Ramos (cell line): ENCODE results near the gene IER5.

Source experiments
- in situ Hi-C: fragments of 300-500 bp; cut with MboI; formaldehyde crosslinking; loops from one replicate; pipeline ENCODE4 v1.14.3; 2022; ENCODE audit warnings: low sequenced_read_pairs; ENCODE audit not compliant: unreplicated experiment

IER5 gene

DNA sequence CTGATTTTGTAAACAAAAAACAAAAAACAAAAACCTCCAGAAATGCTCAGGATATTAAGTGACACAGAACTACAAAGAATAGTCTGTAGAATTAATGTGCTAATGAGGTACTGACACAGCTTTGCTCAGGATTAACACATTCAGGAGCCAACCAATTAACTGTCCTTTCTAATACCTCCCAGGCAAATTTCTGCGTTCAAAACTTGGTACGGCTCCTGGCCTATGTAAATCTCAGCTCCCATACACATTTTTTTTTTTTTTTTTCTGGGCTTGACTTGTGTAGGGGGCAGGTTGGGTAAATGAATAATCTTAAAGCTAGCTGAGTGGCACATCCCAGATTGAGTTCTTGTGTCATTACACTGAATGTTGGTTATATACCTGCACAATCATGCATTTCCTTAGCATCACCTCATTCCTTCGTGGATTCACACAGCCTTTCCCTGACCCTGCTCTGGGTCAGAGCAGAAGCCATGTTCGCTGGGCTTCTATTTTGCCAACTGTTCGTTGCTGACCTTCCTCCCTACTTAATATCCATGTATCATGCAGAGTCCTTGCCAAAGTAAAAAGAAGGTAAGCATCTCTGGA, 12.6 kb upstream of the IER5 start:
- in situ Hi-C loops = no loop called here

GRCh38 chr1:181076852-181077251, 11.6 kb upstream of the IER5 start:
- in situ Hi-C loops = no loop called here

DNA sequence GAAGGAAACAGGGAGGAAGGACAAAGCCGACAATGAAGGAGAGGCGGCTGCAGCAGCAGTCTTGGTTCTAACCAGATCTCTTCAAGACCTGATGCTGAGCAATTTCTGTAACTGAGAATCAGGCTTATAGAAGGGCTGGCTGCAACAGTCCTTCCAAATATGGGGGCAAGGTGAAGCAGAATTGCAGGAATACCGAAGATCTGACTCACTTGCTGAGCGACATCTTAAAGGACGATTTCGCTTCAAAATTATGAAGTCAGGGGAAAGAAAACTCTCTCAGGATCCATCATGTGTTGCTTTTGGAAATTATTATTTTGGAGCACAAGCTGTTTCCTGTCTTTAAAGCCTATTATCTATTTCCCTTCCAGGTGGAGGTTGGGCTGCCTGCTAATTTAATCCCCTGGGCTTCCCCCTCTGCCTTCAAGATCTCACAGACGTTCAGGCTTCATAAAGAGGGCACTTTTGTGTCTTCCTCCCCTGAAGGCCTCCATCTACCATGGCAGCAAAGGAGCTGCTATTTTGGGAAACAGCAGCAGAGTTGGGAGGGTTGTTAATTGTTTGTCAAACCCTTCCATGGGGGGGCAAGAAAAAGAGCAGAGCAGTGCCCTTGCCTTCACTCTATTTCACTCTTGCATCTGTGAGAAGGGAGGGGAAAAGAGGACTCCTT, 10.8 kb upstream of the IER5 start:
- in situ Hi-C loops = no loop called here

GRCh38 chr1:181079382-181079781, 9.1 kb upstream of the IER5 start:
- in situ Hi-C loops = no loop called here

DNA sequence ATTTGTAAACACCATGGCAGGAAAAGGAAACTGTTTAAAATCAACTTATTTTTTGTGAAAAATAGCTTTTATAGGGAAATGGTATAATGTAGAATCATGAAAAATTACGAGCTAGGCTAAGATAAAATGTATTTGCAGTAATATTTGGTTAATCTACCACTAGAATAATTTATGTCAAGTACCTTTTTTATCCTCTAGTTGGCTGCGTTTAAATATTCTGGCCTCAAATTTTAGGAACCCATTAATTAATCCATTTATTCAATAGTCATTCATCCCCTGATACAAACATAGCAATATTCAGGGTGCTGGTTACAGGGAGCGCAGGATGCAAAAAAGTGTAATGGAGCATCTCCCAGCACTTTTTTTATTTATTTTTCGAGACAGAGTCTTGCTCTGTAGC, 8.6 kb upstream of the IER5 start:
- in situ Hi-C loops = no loop called here

DNA sequence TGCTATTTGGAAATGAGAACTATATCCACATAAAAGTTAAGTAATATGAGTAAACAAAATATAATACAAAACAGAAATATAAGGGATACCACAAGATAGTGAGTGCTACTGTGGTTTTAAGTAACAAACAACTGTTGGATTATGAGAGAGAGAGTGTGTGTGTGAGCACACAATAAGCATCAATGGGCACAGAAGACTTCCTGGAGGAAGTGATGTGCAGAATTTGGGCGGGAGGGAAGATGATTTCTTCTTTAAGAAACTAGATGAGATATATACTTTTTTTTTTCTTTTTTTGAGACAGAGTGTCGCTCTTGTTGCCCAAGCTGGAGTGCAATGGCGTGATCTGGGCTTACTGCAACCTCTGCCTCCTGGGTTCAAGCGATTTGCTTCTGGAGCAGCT, 7.9 kb upstream of the IER5 start:
- in situ Hi-C loops = no loop called here

- in situ Hi-C loops = no loop called here
Observed at GRCh38 chr1:181081395-181081794, 7.1 kb upstream of the IER5 start.

- in situ Hi-C loops = no loop called here
Observed at GRCh38 chr1:181083842-181084605, 4.5 kb upstream of the IER5 start.

DNA sequence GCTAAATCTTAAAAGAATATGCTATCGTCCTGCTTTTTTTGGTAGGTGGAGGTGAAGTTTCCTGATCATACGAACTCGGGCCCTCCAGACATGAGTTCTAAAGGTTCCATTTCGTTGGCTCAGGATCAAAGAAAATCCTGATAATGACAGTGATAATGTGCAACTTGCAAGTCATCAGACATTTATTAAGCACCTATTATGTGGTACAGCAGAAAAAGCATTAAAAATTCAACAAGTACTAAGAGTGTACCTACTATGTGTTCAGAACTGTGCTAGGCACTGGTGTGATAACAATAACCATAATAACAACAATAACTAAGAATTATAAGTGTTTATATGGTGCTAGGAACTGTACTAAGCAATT, 3.9 kb upstream of the IER5 start:
- in situ Hi-C loops = no loop called here

- in situ Hi-C loops = no loop called here
Observed at GRCh38 chr1:181086091-181086490, 2.4 kb upstream of the IER5 start.

- in situ Hi-C loops = no loop called here
Observed at GRCh38 chr1:181086926-181087325, 1.6 kb upstream of the IER5 start.

DNA sequence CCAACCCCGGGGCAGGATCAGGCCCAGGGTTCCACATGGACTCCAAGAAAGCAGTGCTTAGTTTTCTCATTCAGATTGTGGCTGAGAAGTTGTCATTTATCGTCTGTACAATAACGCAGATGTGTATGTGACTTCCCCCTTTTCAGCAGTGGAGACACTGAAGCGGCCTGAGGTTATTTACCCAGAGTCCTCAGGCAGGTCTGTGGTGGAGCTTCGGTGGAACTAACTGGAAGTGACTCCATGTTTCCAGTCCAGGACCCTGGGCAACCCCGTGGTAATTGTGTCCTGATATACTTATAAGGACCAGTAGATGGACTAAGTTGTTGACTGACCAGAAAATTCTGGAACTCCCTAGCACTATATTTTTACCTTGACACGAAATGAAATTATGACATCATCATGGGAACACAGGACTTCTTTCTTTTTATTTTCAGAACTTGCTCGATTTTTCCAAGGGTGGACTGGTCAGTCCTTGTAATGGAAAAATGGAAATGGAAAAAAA, 1.0 kb upstream of the IER5 start:
- in situ Hi-C loops = no loop called here

DNA sequence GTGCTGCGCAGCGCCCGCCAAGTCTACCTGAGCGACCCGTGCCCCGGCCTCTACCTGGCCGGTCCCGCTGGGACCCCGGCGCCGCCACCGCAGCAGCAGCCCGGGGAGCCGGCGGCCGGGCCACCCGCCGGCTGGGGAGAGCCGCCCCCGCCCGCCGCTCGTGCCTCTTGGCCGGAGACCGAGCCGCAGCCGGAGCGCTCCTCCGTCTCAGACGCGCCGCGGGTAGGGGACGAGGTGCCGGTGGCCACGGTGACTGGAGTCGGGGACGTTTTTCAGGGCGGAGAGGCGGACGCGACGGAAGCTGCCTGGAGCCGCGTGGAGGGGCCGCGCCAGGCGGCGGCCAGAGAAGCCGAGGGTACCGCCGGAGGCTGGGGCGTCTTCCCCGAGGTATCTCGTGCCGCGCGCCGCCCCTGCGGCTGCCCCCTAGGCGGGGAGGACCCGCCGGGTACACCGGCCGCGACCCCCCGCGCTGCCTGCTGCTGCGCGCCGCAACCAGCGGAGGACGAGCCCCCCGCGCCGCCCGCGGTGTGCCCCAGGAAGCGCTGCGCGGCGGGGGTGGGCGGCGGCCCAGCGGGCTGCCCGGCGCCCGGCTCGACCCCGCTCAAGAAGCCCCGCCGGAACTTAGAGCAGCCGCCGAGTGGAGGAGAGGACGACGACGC, 646 bp downstream of the IER5 start:
- in situ Hi-C loops = no loop called here

DNA sequence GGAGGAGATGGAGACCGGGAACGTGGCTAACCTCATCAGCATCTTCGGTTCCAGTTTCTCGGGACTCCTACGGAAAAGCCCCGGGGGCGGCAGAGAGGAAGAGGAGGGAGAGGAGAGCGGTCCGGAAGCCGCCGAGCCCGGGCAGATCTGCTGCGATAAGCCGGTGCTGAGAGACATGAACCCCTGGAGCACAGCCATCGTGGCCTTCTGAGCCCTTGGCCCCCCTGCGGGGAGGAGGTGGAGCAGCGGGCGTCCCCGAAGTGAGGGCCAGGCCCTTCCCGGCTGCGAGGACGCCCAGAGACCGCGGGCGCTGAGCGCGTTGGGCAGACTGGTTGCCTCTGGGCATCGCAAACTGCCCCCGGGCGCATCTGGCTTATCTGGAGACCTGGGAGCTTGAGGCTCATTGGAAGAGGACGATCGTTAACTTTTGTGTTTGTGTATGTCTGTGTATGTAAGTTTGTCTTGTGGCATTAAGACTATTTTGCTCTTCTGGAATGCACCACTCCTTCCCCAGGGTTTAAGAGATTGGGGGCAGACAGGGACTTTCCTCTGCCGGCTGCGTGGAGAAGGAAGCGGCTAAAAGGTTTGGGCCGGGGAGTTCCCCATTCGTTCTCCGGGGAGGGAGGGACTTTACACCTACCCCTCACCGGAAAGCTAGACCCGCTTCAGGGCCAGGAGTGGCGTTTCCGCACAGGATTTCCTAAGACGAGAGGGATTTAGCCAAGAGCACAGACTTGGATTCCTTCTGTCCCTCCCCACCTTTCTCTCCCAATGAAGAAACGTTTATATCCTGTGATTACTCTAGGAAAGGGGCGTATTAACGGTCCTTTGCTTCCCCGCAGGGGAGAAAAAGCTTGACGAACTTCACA, 1.4 kb downstream of the IER5 start:
- in situ Hi-C loops = no loop called here

- in situ Hi-C loops = no loop called here
Observed at GRCh38 chr1:181090641-181091126, 2.2 kb downstream of the IER5 start.

DNA sequence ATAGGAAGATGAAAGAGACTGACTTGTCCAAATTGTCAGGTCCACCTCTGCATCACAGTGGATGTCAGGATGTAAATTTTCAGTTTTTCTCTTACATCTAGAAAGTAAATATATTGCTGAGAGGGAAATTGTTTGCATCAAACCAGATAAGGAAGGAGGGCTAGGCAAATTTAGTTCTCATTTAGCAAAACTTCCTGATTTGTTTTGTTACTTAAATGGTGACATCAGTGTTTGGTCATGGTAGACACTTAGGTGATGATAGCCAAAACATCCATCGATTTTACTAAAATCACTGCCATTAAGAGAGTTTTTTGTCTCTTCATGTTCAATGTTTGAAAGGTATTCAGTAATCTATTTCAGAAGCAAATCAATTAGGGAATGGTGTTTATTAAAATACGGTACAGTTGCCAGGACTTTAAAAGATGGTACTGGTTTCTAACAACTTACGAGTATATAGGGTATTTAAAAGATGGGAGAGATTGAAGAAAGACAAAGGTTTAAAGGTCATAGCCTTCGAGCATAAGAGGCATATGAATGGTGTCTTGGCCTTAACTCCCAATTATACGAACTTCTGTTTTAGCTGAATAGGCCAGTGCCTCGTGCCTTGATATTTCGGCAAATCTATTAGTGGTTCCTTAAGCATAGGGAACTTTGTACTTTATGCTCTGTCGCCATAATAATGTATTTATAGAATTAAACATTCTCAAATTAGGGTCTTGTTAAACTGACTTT, 3.0 kb downstream of the IER5 start:
- in situ Hi-C loops = no loop called here

- in situ Hi-C loops = no loop called here
Observed at GRCh38 chr1:181092056-181092455, 3.6 kb downstream of the IER5 start.

DNA sequence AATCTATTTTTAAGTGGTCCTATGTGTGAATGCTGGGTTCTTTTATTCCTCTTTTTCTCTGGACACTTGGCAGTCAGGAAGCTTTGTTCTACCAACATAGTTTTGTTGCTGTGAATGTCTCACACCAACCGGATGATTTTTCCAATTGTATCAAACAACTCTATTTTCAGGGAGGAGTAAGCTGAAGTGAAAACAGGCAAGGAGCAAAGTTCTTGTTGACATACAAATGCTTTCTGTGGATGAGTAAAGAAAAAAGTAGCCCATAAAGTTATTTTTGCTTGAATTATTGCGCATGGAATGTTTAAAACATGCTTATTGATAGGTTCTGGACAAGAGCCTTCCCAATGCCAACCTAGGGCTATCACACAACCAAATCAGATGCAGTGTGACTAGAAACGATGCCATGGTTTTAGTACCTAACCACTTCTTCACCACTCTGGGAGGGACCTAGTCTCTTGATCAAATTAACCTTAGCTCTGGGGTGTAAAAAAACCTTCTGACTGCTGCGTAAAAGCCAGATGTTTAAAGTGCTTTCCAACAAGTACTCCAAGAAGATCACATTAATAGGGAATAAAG, 4.5 kb downstream of the IER5 start:
- in situ Hi-C loops = no loop called here
